SU-DHL-6 (cell line): ENCODE measurements around the gene COMMD8.
A peak's percentile ranks its signal among the peaks of the same experiment; 100 is the strongest.

Experiments used
- H2AFZ ChIP-seq: fragments of 200-600 bp; sonication (generic); 2 replicates; pipeline ENCODE4 v1.6.1; 2014; ENCODE audit warnings: low read depth, mild to moderate bottlenecking, moderate library complexity, mixed read lengths, antibody characterized with exemption, low read length; ENCODE audit not compliant: severe bottlenecking
- H3F3A ChIP-seq: fragments of 200-600 bp; shearing (Covaris generic); 2 replicates; pipeline ENCODE4 v1.6.0; 2016; ENCODE audit warnings: antibody characterized with exemption, mild to moderate bottlenecking; ENCODE audit not compliant: insufficient read depth
- H3K27ac ChIP-seq: fragments of 200-600 bp; sonication (generic); 2 replicates; pipeline ENCODE4 v1.5.1; 2016; ENCODE audit warnings: low read depth, mild to moderate bottlenecking, low read length, moderate library complexity, mixed read lengths
- H3K27me3 ChIP-seq: fragments of 200-600 bp; sonication (generic), shearing (Covaris generic); 2 replicates; pipeline ENCODE4 v1.6.0; 2014; ENCODE audit warnings: mild to moderate bottlenecking, low read length
- H3K36me3 ChIP-seq: fragments of 200-600 bp; sonication (generic); 2 replicates; pipeline ENCODE4 v1.6.1; 2014; ENCODE audit warnings: mild to moderate bottlenecking, low read length, mixed read lengths
- H3K4me2 ChIP-seq: fragments of 300-600, 200-600 bp; shearing (Covaris generic), sonication (generic); 2 replicates; pipeline ENCODE4 v1.6.0; 2014; ENCODE audit warnings: low read length, low read depth, mild to moderate bottlenecking; ENCODE audit not compliant: poor library complexity, severe bottlenecking
- H3K4me3 ChIP-seq: fragments of 200-600 bp; sonication (generic); 2 replicates; pipeline ENCODE4 v1.5.1; 2014; ENCODE audit warnings: antibody characterized with exemption, low read length, mild to moderate bottlenecking, mixed read lengths; ENCODE audit not compliant: insufficient read depth, poor library complexity, severe bottlenecking
- H3K79me2 ChIP-seq: fragments of 200-600 bp; sonication (generic); 2 replicates; pipeline ENCODE4 v1.6.1; 2014; ENCODE audit warnings: mild to moderate bottlenecking, low read length, moderate library complexity; ENCODE audit not compliant: insufficient read depth
- H3K9ac ChIP-seq: fragments of 200-600 bp; sonication (generic); 2 replicates; pipeline ENCODE4 v1.7.0; 2014; ENCODE audit warnings: mild to moderate bottlenecking, low read length
- H3K9me2 ChIP-seq: fragments of 200-600 bp; sonication (generic); replicated peaks from 2 replicates; pipeline ENCODE4 v1.6.1; 2014; ENCODE audit warnings: low read length; ENCODE audit not compliant: insufficient read depth
- H3K9me3 ChIP-seq: fragments of 200-600 bp; sonication (generic); 2 replicates; pipeline ENCODE4 v1.6.1; 2014; ENCODE audit warnings: low read length, mixed read lengths; ENCODE audit not compliant: insufficient read depth
- H4K20me1 ChIP-seq: fragments of 200-600 bp; sonication (generic); 2 replicates; pipeline ENCODE4 v1.6.1; 2014; ENCODE audit warnings: low read depth, mild to moderate bottlenecking, antibody characterized with exemption, low read length, moderate library complexity, mixed read lengths
- EZH2phosphoT487 ChIP-seq: fragments of 200-600 bp; sonication (generic), shearing (Covaris generic); conservative IDR thresholded peaks from 2 replicates; pipeline ENCODE4 v1.6.1; 2018; ENCODE audit warnings: mild to moderate bottlenecking, antibody characterized with exemption, low read length, moderate library complexity, mixed read lengths
- TF ChIP-seq, protein P1 (sequence below): fragments of 200-600 bp; sonication (generic); IDR thresholded peaks from one replicate; pipeline ENCODE4 v1.5.1; 2017; ENCODE audit warnings: antibody characterized with exemption, mild to moderate bottlenecking, low read length, moderate library complexity; ENCODE audit not compliant: insufficient read depth, poor library complexity, severe bottlenecking

Gene COMMD8

GRCh38 chr4:47465004-47465403 is 1.5 kb upstream of the COMMD8 start:
- Histone ChIP-seq H3K9me3 (no peaks in the 10 kb centered on the region), H3K27ac (peak overlapping the region; percentile 56), H3K36me3 (no peaks in the 10 kb centered on the region), H3K4me3 (no peak overlapping the region), H3K4me2 (peak overlapping the region; percentile 95), H3K9me2 (no peaks in the 10 kb centered on the region), H3F3A (peaks cover 11% of the 10 kb centered on the region), H3K79me2 (peaks cover 23% of the 10 kb centered on the region), H2AFZ (peak overlapping the region; percentile 95), H3K9ac (no peak overlapping the region), H3K27me3 (no peaks in the 10 kb centered on the region), H4K20me1 (no peaks in the 10 kb centered on the region)
- TF ChIP-seq, protein P1, sequence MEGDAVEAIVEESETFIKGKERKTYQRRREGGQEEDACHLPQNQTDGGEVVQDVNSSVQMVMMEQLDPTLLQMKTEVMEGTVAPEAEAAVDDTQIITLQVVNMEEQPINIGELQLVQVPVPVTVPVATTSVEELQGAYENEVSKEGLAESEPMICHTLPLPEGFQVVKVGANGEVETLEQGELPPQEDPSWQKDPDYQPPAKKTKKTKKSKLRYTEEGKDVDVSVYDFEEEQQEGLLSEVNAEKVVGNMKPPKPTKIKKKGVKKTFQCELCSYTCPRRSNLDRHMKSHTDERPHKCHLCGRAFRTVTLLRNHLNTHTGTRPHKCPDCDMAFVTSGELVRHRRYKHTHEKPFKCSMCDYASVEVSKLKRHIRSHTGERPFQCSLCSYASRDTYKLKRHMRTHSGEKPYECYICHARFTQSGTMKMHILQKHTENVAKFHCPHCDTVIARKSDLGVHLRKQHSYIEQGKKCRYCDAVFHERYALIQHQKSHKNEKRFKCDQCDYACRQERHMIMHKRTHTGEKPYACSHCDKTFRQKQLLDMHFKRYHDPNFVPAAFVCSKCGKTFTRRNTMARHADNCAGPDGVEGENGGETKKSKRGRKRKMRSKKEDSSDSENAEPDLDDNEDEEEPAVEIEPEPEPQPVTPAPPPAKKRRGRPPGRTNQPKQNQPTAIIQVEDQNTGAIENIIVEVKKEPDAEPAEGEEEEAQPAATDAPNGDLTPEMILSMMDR: no peak
- TF ChIP-seq EZH2phosphoT487: no peak

DNA sequence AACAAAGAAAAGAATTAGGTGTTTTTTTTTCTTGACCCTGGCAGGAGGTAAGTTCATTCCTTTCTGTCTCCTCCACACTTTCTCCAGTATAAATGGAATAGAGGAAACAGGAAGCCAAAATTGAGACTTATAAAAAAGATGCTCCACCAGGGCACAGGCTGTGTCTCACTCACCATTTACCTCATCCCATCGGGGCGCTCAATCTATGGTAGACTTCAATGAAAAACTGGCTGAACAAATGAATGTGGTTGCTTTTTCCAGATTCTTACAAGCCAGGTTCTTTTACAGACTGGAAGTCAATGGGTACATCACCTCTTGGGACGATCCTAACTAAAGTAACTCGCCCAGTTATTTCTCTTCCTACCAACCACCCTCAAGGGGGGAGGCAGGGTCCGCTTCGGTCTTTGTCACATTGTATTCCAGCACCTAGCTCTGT is 685 bp downstream of the COMMD8 start:
- H3K27ac ChIP-seq: peak overlapping the region; percentile 60
- peak overlapping the region; percentile 95 for H3K4me2 ChIP-seq
- TF ChIP-seq, protein P1: no peak
- TF ChIP-seq EZH2phosphoT487: no peak
- peak overlapping the region; percentile 70 for H3K9ac ChIP-seq
- no peaks in the 10 kb centered on the region for H3K9me2 ChIP-seq
- no peaks in the 10 kb centered on the region for H3K27me3 ChIP-seq
- peaks cover 11% of the 10 kb centered on the region for H3F3A ChIP-seq
- peaks cover 23% of the 10 kb centered on the region for H3K79me2 ChIP-seq
- peak overlapping the region; percentile 76 for H3K4me3 ChIP-seq
- H3K36me3 ChIP-seq: peaks cover 15% of the 10 kb centered on the region
- H4K20me1 ChIP-seq: no peaks in the 10 kb centered on the region
- H3K9me3 ChIP-seq: no peaks in the 10 kb centered on the region
- peak overlapping the region; percentile 69 for H2AFZ ChIP-seq

DNA sequence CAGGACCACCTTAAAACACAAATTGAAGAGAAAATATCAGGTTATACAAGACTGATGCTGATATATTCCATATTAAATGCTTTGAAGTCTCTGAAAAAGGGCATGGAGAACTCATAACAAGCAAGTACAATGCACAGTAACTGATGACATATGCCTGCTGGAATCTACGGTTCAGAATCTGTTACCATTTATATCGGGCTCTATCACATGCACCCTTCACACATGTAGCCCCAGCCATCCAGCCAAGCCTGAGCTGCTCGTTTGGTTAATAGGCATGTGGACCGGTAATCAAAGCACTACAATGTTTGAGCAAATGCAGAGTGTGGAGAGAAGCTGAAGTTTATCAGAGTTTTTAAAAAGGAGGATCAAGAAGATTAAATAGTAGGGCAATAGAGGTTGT is 11.8 kb downstream of the COMMD8 start:
- H2AFZ ChIP-seq: no peak overlapping the region
- TF ChIP-seq, protein P1: no peak
- no peak for TF ChIP-seq EZH2phosphoT487
- no peak overlapping the region for H3K4me2 ChIP-seq
- no peaks in the 10 kb centered on the region for H3K9me2 ChIP-seq
- H3K27ac ChIP-seq: no peak overlapping the region
- H3K27me3 ChIP-seq: no peaks in the 10 kb centered on the region
- H3K9me3 ChIP-seq: no peaks in the 10 kb centered on the region
- peaks cover 18% of the 10 kb centered on the region; the same call in 1 of the 2 replicates for H3K36me3 ChIP-seq
- no peaks in the 10 kb centered on the region for H4K20me1 ChIP-seq
- no peaks in the 10 kb centered on the region for H3F3A ChIP-seq
- no peaks in the 10 kb centered on the region for H3K79me2 ChIP-seq
- H3K4me3 ChIP-seq: no peak overlapping the region
- H3K9ac ChIP-seq: no peak overlapping the region
